ENCODE measurements around the gene EID3. TPM values are rescaled to one million over a fixed set of nuclear protein-coding genes. Genes with fewer than 3 reads are reported as not detected.
"Not testable (repeated sequence)": the region's sequence is repeated elsewhere in the genome, so short reads cannot be mapped to it uniquely, and the experiment has no call there.

The EID3 gene
- total RNA-seq, 1 donor from 2014 or later: 5.6 TPM

GRCh38 chr12:104321949-104322348 lies 18.4 kb downstream of the EID3 start:
- no peaks in the 10 kb centered on the region for H3K9me3 Mint-ChIP-seq
- no peak for DNase-seq (ENCODE audit: low spot score in 2 of 2, unreplicated experiment in 2 of 2)

GRCh38 chr12:104322533-104322932 lies 19.0 kb downstream of the EID3 start:
- H3K27ac Mint-ChIP-seq; H3K27me3 Mint-ChIP-seq (ENCODE audit: low read depth); DNase-seq (ENCODE audit: low spot score in 2 of 2, unreplicated experiment in 2 of 2); H3K9me3 Mint-ChIP-seq; H3K4me1 Mint-ChIP-seq; H3K4me3 Mint-ChIP-seq: not testable (repeated sequence)
- H3K36me3 Mint-ChIP-seq: peaks cover 34% of the 10 kb centered on the region

More at GRCh38 chr12:104321949-104322348, 18.4 kb downstream of the EID3 start:
- Mint-ChIP-seq H3K27me3 (ENCODE audit: low read depth) (no peaks in the 10 kb centered on the region), H3K4me1 (no peaks in the 10 kb centered on the region), H3K27ac (no peak overlapping the region), H3K4me3 (no peak overlapping the region), H3K36me3 (peaks cover 30% of the 10 kb centered on the region)
- TF ChIP-seq CTCF (IDR thresholded peaks at IDR 0.05; ENCODE audit: unreplicated experiment): no peak

GRCh38 chr12:104323899-104324298 lies 20.4 kb downstream of the EID3 start:
- Mint-ChIP-seq H3K27me3 (ENCODE audit: low read depth) (no peaks in the 10 kb centered on the region), H3K36me3 (peaks cover 39% of the 10 kb centered on the region), H3K9me3 (no peaks in the 10 kb centered on the region), H3K4me1 (no peaks in the 10 kb centered on the region), H3K27ac (no peak overlapping the region), H3K4me3 (no peak overlapping the region)
- no peak for DNase-seq (ENCODE audit: low spot score in 2 of 2, unreplicated experiment in 2 of 2)
- no peak for TF ChIP-seq CTCF (IDR thresholded peaks at IDR 0.05; ENCODE audit: unreplicated experiment)

- not testable (repeated sequence) for H3K9me3 Mint-ChIP-seq; H3K27me3 Mint-ChIP-seq (ENCODE audit: low read depth); H3K4me1 Mint-ChIP-seq; DNase-seq (ENCODE audit: low spot score in 2 of 2, unreplicated experiment in 2 of 2); H3K27ac Mint-ChIP-seq; H3K4me3 Mint-ChIP-seq
- H3K36me3 Mint-ChIP-seq: peaks cover 35% of the 10 kb centered on the region
Observed at GRCh38 chr12:104328278-104328677, 24.7 kb downstream of the EID3 start.

GRCh38 chr12:104328790-104329189 lies 25.3 kb downstream of the EID3 start:
- Mint-ChIP-seq H3K4me1 (no peaks in the 10 kb centered on the region), H3K27ac (no peak overlapping the region), H3K4me3 (no peak overlapping the region), H3K36me3 (peaks cover 36% of the 10 kb centered on the region), H3K27me3 (ENCODE audit: low read depth) (no peaks in the 10 kb centered on the region), H3K9me3 (no peaks in the 10 kb centered on the region)
- no peak for TF ChIP-seq CTCF (IDR thresholded peaks at IDR 0.05; ENCODE audit: unreplicated experiment)
- DNase-seq (ENCODE audit: low spot score in 2 of 2, unreplicated experiment in 2 of 2): no peak

GRCh38 chr12:104329707-104330532 lies 26.4 kb downstream of the EID3 start:
- Mint-ChIP-seq H3K9me3 (no peaks in the 10 kb centered on the region), H3K36me3 (peaks cover 33% of the 10 kb centered on the region), H3K27me3 (ENCODE audit: low read depth) (no peaks in the 10 kb centered on the region), H3K4me1 (no peaks in the 10 kb centered on the region), H3K4me3 (no peak overlapping the region), H3K27ac (no peak overlapping the region)
- TF ChIP-seq CTCF (IDR thresholded peaks at IDR 0.05; ENCODE audit: unreplicated experiment): no peak
- DNase-seq (ENCODE audit: low spot score in 2 of 2, unreplicated experiment in 2 of 2): no peak
